K562 (cell line): ENCODE data around the gene PRDM15. TPM values are rescaled to one million over a fixed set of nuclear protein-coding genes. Genes with fewer than 3 reads are reported as not detected.

Experiments
- BCL6 ChIP-seq: fragments of 250-450 bp; sonication (Bioruptor Pico); IDR thresholded peaks from 2 replicates; pipeline ENCODE4 v1.4.0; 2020
- BRD4 ChIP-seq: fragments of 200-600 bp; sonication (generic); IDR thresholded peaks from 2 replicates; pipeline ENCODE4 v1.6.1; 2017; ENCODE audit warnings: inconsistent platforms
- CREB1 ChIP-seq, 2 experiments: sonication (generic) in 1 of 2; formaldehyde crosslinking in 1 of 2; IDR thresholded peaks; 2 replicates each; pipeline versions ENCODE4 v1.6.1 to v1.8.0; 2012 to 2022; ENCODE audit warnings: inconsistent platforms in 1 of 2, mild to moderate bottlenecking in 1 of 2, missing genetic modification reagents in 1 of 2, moderate library complexity in 1 of 2
- EGR1 ChIP-seq: fragments of 450-650 bp; conservative IDR thresholded peaks from 2 replicates; pipeline ENCODE4 v1.6.1; 2017; ENCODE audit warnings: mild to moderate bottlenecking
- ETV5 ChIP-seq: sonication (generic); formaldehyde crosslinking; IDR thresholded peaks from 2 replicates; pipeline ENCODE4 v1.4.0; 2020; ENCODE audit warnings: low read depth, mild to moderate bottlenecking, missing genetic modification reagents
- EZH2 ChIP-seq: IDR thresholded peaks from 2 replicates; pipeline ENCODE4 v1.6.1; 2012; ENCODE audit warnings: low read depth, mild to moderate bottlenecking, inconsistent platforms, low read length, borderline replicate concordance
- GATAD2A ChIP-seq: fragments of 450-650 bp; IDR thresholded peaks from 2 replicates; pipeline ENCODE4 v1.6.1; 2017
- HDAC1 ChIP-seq, 2 experiments: fragments of 450-650 bp; IDR thresholded peaks; 2 replicates each; pipeline ENCODE4 v1.6.1; 2016 to 2017; ENCODE audit warnings: inconsistent platforms in 1 of 2, mild to moderate bottlenecking in 1 of 2, moderate library complexity in 1 of 2
- HINFP ChIP-seq: fragments of 450-650 bp; conservative IDR thresholded peaks from 2 replicates; pipeline ENCODE4 v1.6.1; 2016; ENCODE audit warnings: missing genetic modification characterization, low read depth, mild to moderate bottlenecking, control low read depth, missing compliant biosample characterization
- KDM5B ChIP-seq: fragments of 200-600 bp; sonication (generic); IDR thresholded peaks from 2 replicates; pipeline ENCODE4 v1.6.1; 2012; ENCODE audit warnings: low read depth, mild to moderate bottlenecking, moderate library complexity, low read length, control low read depth, inconsistent platforms; ENCODE audit not compliant: insufficient replicate concordance
- MBD2 ChIP-seq: sonication (generic); IDR thresholded peaks from 2 replicates; pipeline ENCODE4 v1.6.1; 2016; ENCODE audit warnings: low read depth, borderline replicate concordance
- MTA1 ChIP-seq: fragments of 450-650 bp; IDR thresholded peaks from 2 replicates; pipeline ENCODE4 v1.6.1; 2017; ENCODE audit warnings: borderline replicate concordance
- NFRKB ChIP-seq: fragments of 450-650 bp; IDR thresholded peaks from 2 replicates; pipeline ENCODE4 v1.6.1; 2016; ENCODE audit warnings: low read depth
- PHF20 ChIP-seq: fragments of 450-650 bp; IDR thresholded peaks from 2 replicates; pipeline ENCODE4 v1.6.1; 2018; ENCODE audit not compliant: partially characterized antibody
- POLR3A ChIP-seq: IDR thresholded peaks from 2 replicates; pipeline ENCODE4 v1.6.1; 2011; ENCODE audit warnings: borderline replicate concordance, mild to moderate bottlenecking, moderate library complexity; ENCODE audit not compliant: insufficient read length, insufficient read depth; ENCODE audit errors: extremely low read depth
- PPARD ChIP-seq: fragments of 250-450 bp; sonication (Bioruptor Pico); IDR thresholded peaks from 2 replicates; pipeline ENCODE4 v1.8.0; 2022; ENCODE audit warnings: inconsistent platforms, mild to moderate bottlenecking, moderate library complexity
- PTRF ChIP-seq: fragments of 450-650 bp; IDR thresholded peaks from 2 replicates; pipeline ENCODE4 v1.6.1; 2016; ENCODE audit warnings: mild to moderate bottlenecking, missing genetic modification characterization, missing compliant biosample characterization
- STAG1 ChIP-seq: sonication (generic); formaldehyde crosslinking; IDR thresholded peaks from 2 replicates; pipeline ENCODE4 v1.5.0; 2020; ENCODE audit warnings: missing genetic modification reagents, borderline replicate concordance
- SUPT5H ChIP-seq: fragments of 450-650 bp; IDR thresholded peaks from 2 replicates; pipeline ENCODE4 v1.6.1; 2016
- TEAD1 ChIP-seq, 2 experiments: fragments of 450-650 bp in 1 of 2; sonication (generic) in 1 of 2; formaldehyde crosslinking; IDR thresholded peaks; 2 replicates each; pipeline versions ENCODE4 v1.4.0 to v1.8.0; 2020 to 2022; ENCODE audit warnings: mild to moderate bottlenecking in 2 of 2, missing genetic modification reagents in 1 of 2
- ZNF175 ChIP-seq: fragments of 200-800 bp; sonication (Bioruptor generic); IDR thresholded peaks from 2 replicates; pipeline ENCODE4 v1.6.1; 2016; ENCODE audit warnings: low read depth, mild to moderate bottlenecking, missing genetic modification characterization, missing compliant biosample characterization
- ZNF395 ChIP-seq: fragments of 200-800 bp; sonication (Bioruptor generic); IDR thresholded peaks from 2 replicates; pipeline ENCODE4 v1.6.1; 2017; ENCODE audit warnings: missing genetic modification characterization, missing compliant biosample characterization
- ZNF586 ChIP-seq: fragments of 450-650 bp; formaldehyde crosslinking; conservative IDR thresholded peaks from 2 replicates; pipeline ENCODE4 v1.4.0; 2020; ENCODE audit warnings: mild to moderate bottlenecking, moderate library complexity
- polyA plus RNA-seq, 8 experiments: library from polyadenylated mRNA; depleted of rRNA in 4 of 8; stranded (reverse) in 5 of 8; unstranded in 3 of 8; fragments of >200 nt; fragmentation: Nextera tagmentation in 2 of 8; fragmentation: Illumina TruSeq in 1 of 8; extraction: Ambion mirVana in 2 of 8; extraction: Trizol in 1 of 8; gene quantifications; 2 replicates each; pipeline versions ENCODE4 v1.2.1 to v1.2.3, GENCODE V29; 2011 to 2014; ENCODE audit warnings: inconsistent platforms in 1 of 8, missing spikeins in 1 of 8
- total RNA-seq, 7 experiments: library from RNA; depleted of rRNA in 6 of 7; stranded (reverse); fragments of >200 nt in 6 of 7; fragmentation: Illumina TruSeq in 2 of 7; extraction: Trizol in 2 of 7; gene quantifications; 2 replicates each; pipeline versions ENCODE4 v1.2.1 to v1.2.3, GENCODE V29; 2011 to 2021; ENCODE audit warnings: low replicate concordance in 1 of 7
- TF ChIP-seq, protein P1 (sequence below): sonication (generic); formaldehyde crosslinking; IDR thresholded peaks from 2 replicates; pipeline ENCODE4 v1.5.0; 2020; ENCODE audit warnings: missing genetic modification reagents

PRDM15 gene
- total and polyA plus RNA-seq, 9 of the 15 experiments (the other 6 are each of a cell fraction or from before 2014, with no cell fraction given): 0.93 to 9.2 (median 6.2) TPM

GRCh38 chr21:41879190-41879998, at the start of gene PRDM15 (continued):
- peak; percentile 49; the same call in 1 of the 2 replicates for TF ChIP-seq ETV5
- no peak; the same call in 1 of the 2 replicates for TF ChIP-seq MBD2
- peak; percentile 94 for TF ChIP-seq EGR1
- peak in 1 of 2 experiments; percentile 63; a peak in 2 of 4 replicates for TF ChIP-seq TEAD1 (CRISPR knock-in tag; IDR thresholded peaks at IDR 0.05)
- peak in 1 of 2 experiments; percentile 54; a peak in 1 of 4 replicates for TF ChIP-seq HDAC1 (IDR thresholded peaks at IDR 0.05)
- peak; percentile 70 for TF ChIP-seq PHF20
- TF ChIP-seq POLR3A: no peak
- no peak for TF ChIP-seq HINFP (tag)
- TF ChIP-seq ZNF586 (CRISPR knock-in tag): no peak
- peak; percentile 79 for TF ChIP-seq ZNF395 (CRISPR knock-in tag)
- no peak for TF ChIP-seq MTA1
- 0 out of 2 replicates have a peak, but pooled peaks have one; percentile 56 for TF ChIP-seq GATAD2A
- peak; percentile 98 for TF ChIP-seq BRD4
- TF ChIP-seq ZNF175: peak; percentile 72; the same call in 1 of the 2 replicates
- TF ChIP-seq CREB1 (IDR thresholded peaks at IDR 0.05): no peak
- no peak for TF ChIP-seq CREB1 (CRISPR knock-in tag; IDR thresholded peaks at IDR 0.05)
- TF ChIP-seq STAG1 (CRISPR knock-in tag): peak; percentile 60
- no peak for TF ChIP-seq PPARD (CRISPR knock-in tag)
- TF ChIP-seq NFRKB: peak; percentile 81
- TF ChIP-seq KDM5B: peak; percentile 69
- no peak for TF ChIP-seq EZH2
- no peak for TF ChIP-seq BCL6 (CRISPR knock-in tag)
- TF ChIP-seq PTRF (tag): no peak
- TF ChIP-seq, protein P1, sequence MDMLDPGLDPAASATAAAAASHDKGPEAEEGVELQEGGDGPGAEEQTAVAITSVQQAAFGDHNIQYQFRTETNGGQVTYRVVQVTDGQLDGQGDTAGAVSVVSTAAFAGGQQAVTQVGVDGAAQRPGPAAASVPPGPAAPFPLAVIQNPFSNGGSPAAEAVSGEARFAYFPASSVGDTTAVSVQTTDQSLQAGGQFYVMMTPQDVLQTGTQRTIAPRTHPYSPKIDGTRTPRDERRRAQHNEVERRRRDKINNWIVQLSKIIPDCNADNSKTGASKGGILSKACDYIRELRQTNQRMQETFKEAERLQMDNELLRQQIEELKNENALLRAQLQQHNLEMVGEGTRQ: peak; percentile 14; the same call in 1 of the 2 replicates
- TF ChIP-seq SUPT5H: peak; percentile 64
